SK-N-SH (cell line): ENCODE measurements around the gene ST6GALNAC2. TPM values are rescaled to one million over a fixed set of nuclear protein-coding genes. Genes with fewer than 3 reads are reported as not detected.

Experiments
- CTCF ChIA-PET: fragments of 300-600, 350-600 bp; formaldehyde crosslinking; extraction: SDS; loops from one replicate; lab custom pipeline; 2021; lab: Yijun Ruan, JAX
- POLR2A ChIA-PET: fragments of 350-600 bp; sonication (Branson Sonifier 250); formaldehyde crosslinking; extraction: SDS; loops from one replicate; lab custom pipeline; 2020; ENCODE audit warnings: antibody characterized with exemption, inconsistent platforms; lab: Yijun Ruan, JAX
- DNase-seq: peaks from one replicate; pipeline ENCODE4 v3.0.0; 2012
- H2AFZ ChIP-seq: fragments of 200-600 bp; sonication (generic); 2 replicates; pipeline ENCODE4 v1.8.1; 2016; ENCODE audit warnings: antibody characterized with exemption, mild to moderate bottlenecking, low read depth
- H3F3A ChIP-seq: fragments of 200-600 bp; sonication (generic); replicated peaks from 2 replicates; pipeline ENCODE3; 2016; ENCODE audit warnings: antibody characterized with exemption, mild to moderate bottlenecking; ENCODE audit not compliant: insufficient read depth
- H3K27ac ChIP-seq, 2 experiments: fragments of 200-500 bp in 1 of 2; fragments of 200-600 bp in 1 of 2; sonication (Bioruptor generic) in 1 of 2; sonication (generic), shearing (Covaris generic) in 1 of 2; 2 replicates each; pipeline versions ENCODE4 v1.5.1 to v1.6.1; 2014 to 2016; ENCODE audit warnings: low read depth in 2 of 2, inconsistent platforms in 1 of 2, low read length in 1 of 2, mild to moderate bottlenecking in 1 of 2, mixed read lengths in 1 of 2
- H3K27me3 ChIP-seq: fragments of 200-600 bp; sonication (generic), shearing (Covaris generic); 2 replicates; pipeline ENCODE4 v1.6.1; 2016; ENCODE audit warnings: mixed run types; ENCODE audit not compliant: insufficient read depth
- H3K36me3 ChIP-seq, 2 experiments: fragments of 200-500 bp in 1 of 2; fragments of 200-600 bp in 1 of 2; sonication (Bioruptor generic) in 1 of 2; sonication (generic) in 1 of 2; replicated peaks in 1 of 2; 2 replicates each; pipeline versions ENCODE3 to v1.5.1; 2014 to 2016; ENCODE audit warnings: low read length in 1 of 2, mild to moderate bottlenecking in 1 of 2; ENCODE audit not compliant: insufficient read depth in 2 of 2, control insufficient read depth in 1 of 2
- H3K4me1 ChIP-seq, 2 experiments: fragments of 200-500 bp in 1 of 2; fragments of 200-600 bp in 1 of 2; sonication (Bioruptor generic) in 1 of 2; sonication (generic), shearing (Covaris generic) in 1 of 2; 2 replicates each; pipeline versions ENCODE4 v1.5.1 to v1.6.1; 2014 to 2016; ENCODE audit warnings: low read depth in 1 of 2, low read length in 1 of 2, mixed run types in 1 of 2; ENCODE audit not compliant: insufficient read depth in 2 of 2, control insufficient read depth in 1 of 2
- H3K4me2 ChIP-seq: fragments of 200-600 bp; sonication (generic), shearing (Covaris generic); 2 replicates; pipeline ENCODE4 v1.6.1; 2017; ENCODE audit warnings: mixed run types
- H3K4me3 ChIP-seq, 2 experiments: fragments of 200-500 bp in 1 of 2; fragments of 200-600 bp in 1 of 2; sonication (Bioruptor generic) in 1 of 2; sonication (generic), shearing (Covaris generic) in 1 of 2; 2 replicates each; pipeline versions ENCODE4 v1.5.1 to v1.8.1; 2014 to 2016; ENCODE audit warnings: low read depth in 2 of 2, inconsistent platforms in 1 of 2, low read length in 1 of 2, mild to moderate bottlenecking in 1 of 2, mixed read lengths in 1 of 2, moderate library complexity in 1 of 2
- H3K79me2 ChIP-seq: fragments of 200-600 bp; sonication (generic); 2 replicates; pipeline ENCODE4 v1.8.1; 2017; ENCODE audit warnings: mild to moderate bottlenecking; ENCODE audit not compliant: insufficient read depth
- H3K9ac ChIP-seq: fragments of 200-600 bp; sonication (generic); 2 replicates; pipeline ENCODE4 v1.6.1; 2017; ENCODE audit warnings: mixed run types
- H3K9me2 ChIP-seq: fragments of 200-600 bp; sonication (generic); 2 replicates; pipeline ENCODE4 v1.6.1; 2017; ENCODE audit warnings: mixed run types
- H3K9me3 ChIP-seq: fragments of 200-600 bp; sonication (generic); 2 replicates; pipeline ENCODE4 v1.6.1; 2017; ENCODE audit warnings: mixed run types, mild to moderate bottlenecking, moderate library complexity
- H4K20me1 ChIP-seq: fragments of 200-600 bp; sonication (generic); 2 replicates; pipeline ENCODE4 v1.6.1; 2017; ENCODE audit warnings: mild to moderate bottlenecking, mixed run types; ENCODE audit not compliant: insufficient read depth
- ELF1 ChIP-seq: IDR thresholded peaks from 2 replicates; pipeline ENCODE4 v1.4.0; 2012
- EP300 ChIP-seq, 2 experiments: IDR thresholded peaks; 2 replicates each; pipeline versions ENCODE4 v1.4.0 to v1.6.1; 2012; ENCODE audit warnings: borderline replicate concordance in 1 of 2, low read depth in 1 of 2, low read length in 1 of 2
- FOSL2 ChIP-seq: IDR thresholded peaks from 2 replicates; pipeline ENCODE4 v1.4.0; 2012; ENCODE audit warnings: low read depth, mild to moderate bottlenecking, moderate library complexity, borderline replicate concordance
- FOXJ3 ChIP-seq: sonication (generic); formaldehyde crosslinking; IDR thresholded peaks from 2 replicates; pipeline ENCODE4 v1.5.1; 2020; ENCODE audit warnings: mild to moderate bottlenecking, missing genetic modification reagents
- GATA2 ChIP-seq: sonication (generic); formaldehyde crosslinking; IDR thresholded peaks from 2 replicates; pipeline ENCODE4 v1.5.0; 2020; ENCODE audit warnings: mild to moderate bottlenecking, missing genetic modification reagents
- POLR2AphosphoS5 ChIP-seq: IDR thresholded peaks from 2 replicates; pipeline ENCODE4 v1.6.1; 2012; ENCODE audit warnings: low read depth, low read length
- RAD21 ChIP-seq: IDR thresholded peaks from 2 replicates; pipeline ENCODE4 v1.6.1; 2012; ENCODE audit warnings: mild to moderate bottlenecking, low read length
- RCOR1 ChIP-seq: fragments of 150-350 bp; IDR thresholded peaks from 2 replicates; pipeline ENCODE4 v1.6.1; 2017; ENCODE audit warnings: antibody characterized with exemption, low read length
- RFX5 ChIP-seq: IDR thresholded peaks from 2 replicates; pipeline ENCODE4 v1.6.1; 2012; ENCODE audit warnings: mild to moderate bottlenecking, improper control_type of control experiment, low read length
- SIN3A ChIP-seq: IDR thresholded peaks from 2 replicates; pipeline ENCODE4 v1.6.1; 2012; ENCODE audit warnings: low read depth, mild to moderate bottlenecking, low read length, moderate library complexity, borderline replicate concordance
- SMC3 ChIP-seq: IDR thresholded peaks from 2 replicates; pipeline ENCODE4 v1.6.1; 2012; ENCODE audit warnings: low read depth, low read length, improper control_type of control experiment
- TCF12 ChIP-seq: IDR thresholded peaks from 2 replicates; pipeline ENCODE4 v1.4.0; 2012
- YY1 ChIP-seq: IDR thresholded peaks from 2 replicates; pipeline ENCODE4 v1.4.0; 2012; ENCODE audit warnings: low read depth, mild to moderate bottlenecking
- WGBS: methylation state at CpG from one replicate; pipeline ENCODE4 v1.1.6; 2017; ENCODE audit warnings: low lambda C conversion rate; 5-methylcytosine and 5-hydroxymethylcytosine counted together
- polyA plus RNA-seq, 3 experiments: library from polyadenylated mRNA; depleted of rRNA; stranded (reverse); fragments of >200 nt; gene quantifications; 2 replicates each; pipeline ENCODE4 v1.2.3, GENCODE V29; 2012
- TF ChIP-seq, protein P1 (sequence below): fragments of 200-600 bp; sonication (generic); IDR thresholded peaks from 2 replicates; pipeline ENCODE4 v1.6.1; 2017; ENCODE audit warnings: antibody characterized with exemption, mild to moderate bottlenecking, moderate library complexity
- TF ChIP-seq, protein P2 (sequence below): IDR thresholded peaks from 2 replicates; pipeline ENCODE4 v1.4.0; 2012; ENCODE audit warnings: low read depth, borderline replicate concordance
- TF ChIP-seq, protein P3 (sequence below): IDR thresholded peaks from 2 replicates; pipeline ENCODE4 v1.4.0; 2012; ENCODE audit warnings: low read depth
- TF ChIP-seq, protein P4 (sequence below): fragments of 150-350 bp; IDR thresholded peaks from 2 replicates; pipeline ENCODE4 v1.6.1; 2016; ENCODE audit warnings: mild to moderate bottlenecking, low read depth, low read length
- TF ChIP-seq, protein P5 (sequence below): IDR thresholded peaks from 2 replicates; pipeline ENCODE4; 2012

The ST6GALNAC2 gene
- 0.57 and 0.94 TPM in 2 replicates for polyA plus RNA-seq (2012; rRNA removed)
- 0.44 and 0.60 TPM in 2 replicates for polyA plus RNA-seq (2012; cell fraction: cytosol; rRNA removed)
- 0.49 and 1.7 TPM in 2 replicates for polyA plus RNA-seq (2012; cell fraction: nucleus; rRNA removed)

DNA sequence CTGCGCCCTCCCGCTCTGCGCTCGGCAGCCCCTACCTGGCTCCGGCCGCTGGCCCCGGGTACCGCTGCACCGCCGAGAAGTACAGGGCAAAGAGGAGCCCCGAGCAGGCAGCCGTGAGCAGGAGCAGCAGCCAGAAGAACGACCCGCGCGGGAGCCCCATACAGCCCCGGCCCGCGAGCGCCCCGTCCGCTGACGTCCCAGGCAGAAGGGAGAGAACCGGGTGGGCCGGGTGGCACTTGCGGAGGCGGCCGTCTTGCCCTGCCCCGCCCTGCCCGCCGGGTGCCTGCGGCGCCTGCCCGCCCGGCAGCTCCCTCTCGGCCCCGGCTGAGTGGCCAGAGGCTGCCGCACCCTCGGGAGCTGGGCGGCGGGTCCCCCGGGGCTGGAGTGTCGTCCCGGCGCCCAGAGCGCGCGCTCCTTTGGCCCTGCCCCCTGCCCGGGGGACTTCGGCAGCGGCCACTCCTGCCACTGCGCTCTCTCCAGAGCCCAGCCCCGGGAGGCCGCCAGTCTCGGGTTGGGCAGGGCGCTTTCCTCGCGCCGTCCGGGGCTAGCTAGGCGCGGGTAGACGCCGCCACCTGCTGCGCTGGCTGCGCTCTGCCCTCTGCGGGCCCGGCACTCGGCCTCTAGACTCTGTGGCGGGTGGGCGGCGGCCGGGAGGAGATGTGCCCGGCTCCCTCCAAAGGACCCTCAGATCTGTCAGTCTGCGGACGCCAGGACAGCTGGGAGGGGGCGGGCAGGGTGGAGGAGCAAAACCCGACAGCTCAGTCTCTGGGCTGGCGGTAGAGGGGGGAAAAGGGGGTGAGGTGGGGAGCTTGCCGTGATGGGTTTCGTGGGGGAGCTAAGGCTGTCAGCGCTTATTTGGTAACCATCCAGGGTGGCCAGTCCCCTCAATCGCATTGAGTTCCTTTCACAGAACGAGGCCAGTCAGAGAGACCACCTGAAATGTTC, at the start of gene ST6GALNAC2:
ST6GALNAC2 (minus strand) TSS at position 212 of the 945 bp plus-strand sequence; CDS start at position 160, 52 bp downstream.
- Histone ChIP-seq H3K27ac (no peak within 1 kb of the TSS), H3K9me2 (no peaks in the 10 kb centered on the region), H3K4me3 (peak within 1 kb of the TSS; percentile 46 to 57), H3K4me2 (peak within 1 kb of the TSS; percentile 82), H3K9me3 (no peaks in the 10 kb centered on the region), H3K79me2 (no peaks in the 10 kb centered on the region), H3K9ac (no peak within 1 kb of the TSS; the same call in 1 of the 2 replicates), H3K36me3 (no peaks in the 10 kb centered on the region), H3K4me1 (peaks cover 0 to 9% of the 10 kb centered on the region in 2 experiments; a peak in 1 of 4 replicates), H4K20me1 (no peaks in the 10 kb centered on the region), H2AFZ (peak within 1 kb of the TSS; percentile 75; the same call in 1 of the 2 replicates), H3F3A (no peaks in the 10 kb centered on the region), H3K27me3 (peaks cover 37% of the 10 kb centered on the region)
- POLR2A ChIA-PET, result interaction anchor here (1.2 kb wide), 1 partner anchor 19 kb away, joined by 4 read pairs; no protein-coding TSS in a partner anchor
- CTCF ChIA-PET, result interaction anchor here (0.6 to 4.8 kb wide), 23 partner anchors 9 to 127 kb away, joined by 3 to 40 read pairs (median 5); partner anchors contain the start of gene AANAT
- peak; percentile 94 for DNase-seq
- 7% methylated on average over 40 of the region's 84 CpGs for WGBS
- 0 out of 2 replicates have a peak, but pooled peaks have one; percentile 5 for TF ChIP-seq RCOR1
- TF ChIP-seq, protein P1, sequence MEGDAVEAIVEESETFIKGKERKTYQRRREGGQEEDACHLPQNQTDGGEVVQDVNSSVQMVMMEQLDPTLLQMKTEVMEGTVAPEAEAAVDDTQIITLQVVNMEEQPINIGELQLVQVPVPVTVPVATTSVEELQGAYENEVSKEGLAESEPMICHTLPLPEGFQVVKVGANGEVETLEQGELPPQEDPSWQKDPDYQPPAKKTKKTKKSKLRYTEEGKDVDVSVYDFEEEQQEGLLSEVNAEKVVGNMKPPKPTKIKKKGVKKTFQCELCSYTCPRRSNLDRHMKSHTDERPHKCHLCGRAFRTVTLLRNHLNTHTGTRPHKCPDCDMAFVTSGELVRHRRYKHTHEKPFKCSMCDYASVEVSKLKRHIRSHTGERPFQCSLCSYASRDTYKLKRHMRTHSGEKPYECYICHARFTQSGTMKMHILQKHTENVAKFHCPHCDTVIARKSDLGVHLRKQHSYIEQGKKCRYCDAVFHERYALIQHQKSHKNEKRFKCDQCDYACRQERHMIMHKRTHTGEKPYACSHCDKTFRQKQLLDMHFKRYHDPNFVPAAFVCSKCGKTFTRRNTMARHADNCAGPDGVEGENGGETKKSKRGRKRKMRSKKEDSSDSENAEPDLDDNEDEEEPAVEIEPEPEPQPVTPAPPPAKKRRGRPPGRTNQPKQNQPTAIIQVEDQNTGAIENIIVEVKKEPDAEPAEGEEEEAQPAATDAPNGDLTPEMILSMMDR, result peak; percentile 38
- TF ChIP-seq RAD21, result peak; percentile 65
- no peak for TF ChIP-seq GATA2
- TF ChIP-seq SMC3, result peak; percentile 45; the same call in 1 of the 2 replicates
- TF ChIP-seq, protein P2, sequence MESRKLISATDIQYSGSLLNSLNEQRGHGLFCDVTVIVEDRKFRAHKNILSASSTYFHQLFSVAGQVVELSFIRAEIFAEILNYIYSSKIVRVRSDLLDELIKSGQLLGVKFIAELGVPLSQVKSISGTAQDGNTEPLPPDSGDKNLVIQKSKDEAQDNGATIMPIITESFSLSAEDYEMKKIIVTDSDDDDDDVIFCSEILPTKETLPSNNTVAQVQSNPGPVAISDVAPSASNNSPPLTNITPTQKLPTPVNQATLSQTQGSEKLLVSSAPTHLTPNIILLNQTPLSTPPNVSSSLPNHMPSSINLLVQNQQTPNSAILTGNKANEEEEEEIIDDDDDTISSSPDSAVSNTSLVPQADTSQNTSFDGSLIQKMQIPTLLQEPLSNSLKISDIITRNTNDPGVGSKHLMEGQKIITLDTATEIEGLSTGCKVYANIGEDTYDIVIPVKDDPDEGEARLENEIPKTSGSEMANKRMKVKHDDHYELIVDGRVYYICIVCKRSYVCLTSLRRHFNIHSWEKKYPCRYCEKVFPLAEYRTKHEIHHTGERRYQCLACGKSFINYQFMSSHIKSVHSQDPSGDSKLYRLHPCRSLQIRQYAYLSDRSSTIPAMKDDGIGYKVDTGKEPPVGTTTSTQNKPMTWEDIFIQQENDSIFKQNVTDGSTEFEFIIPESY, result no peak
- TF ChIP-seq FOXJ3 (CRISPR knock-in tag), result no peak
- no peak for TF ChIP-seq EP300 (IDR thresholded peaks at IDR 0.05; ENCODE audit: borderline replicate concordance in 1 of 2, low read depth in 1 of 2, low read length in 1 of 2)

DNA sequence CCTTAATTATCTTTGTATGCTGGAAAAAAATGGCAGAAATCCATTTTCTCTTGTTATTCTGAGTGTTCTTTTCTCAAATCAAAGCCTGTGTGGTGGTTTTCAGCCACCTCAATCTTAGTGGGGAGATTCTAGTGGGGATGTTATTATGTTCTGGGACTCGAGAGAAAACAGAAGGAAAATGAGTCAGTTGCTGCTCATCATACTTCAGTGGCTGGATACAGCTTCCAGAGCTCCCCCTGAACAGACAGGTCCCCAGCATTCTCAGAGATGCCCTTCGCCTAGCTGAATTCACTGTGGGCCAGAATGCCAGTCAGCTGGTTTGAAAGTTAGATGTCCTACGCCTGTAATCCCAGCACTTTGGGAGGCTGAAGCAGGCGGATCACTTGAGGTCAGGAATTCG, 49.4 kb upstream of the ST6GALNAC2 start:
- ChIA-PET POLR2A (interaction anchor here (1.8 kb wide), 1 partner anchor 90 kb away, joined by 6 read pairs; no protein-coding TSS in a partner anchor), CTCF (interaction anchor here (0.7 to 5.5 kb wide), 8 partner anchors 9 to 190 kb away, joined by 3 to 55 read pairs (median 4); partner anchors contain the start of gene ST6GALNAC1)
- Histone ChIP-seq H4K20me1 (no peaks in the 10 kb centered on the region), H3K4me2 (peak overlapping the region; percentile 75), H3K27ac (peak overlapping the region; percentile 39 to 94; a peak in 3 of 4 replicates), H3F3A (peaks cover 17% of the 10 kb centered on the region), H3K4me1 (peaks cover 12 to 14% of the 10 kb centered on the region in 2 experiments), H3K36me3 (no peaks in the 10 kb centered on the region), H2AFZ (peak overlapping the region; percentile 7; the same call in 1 of the 2 replicates), H3K9me3 (no peaks in the 10 kb centered on the region), H3K9ac (peak overlapping the region; percentile 51; the same call in 1 of the 2 replicates), H3K27me3 (no peaks in the 10 kb centered on the region), H3K79me2 (no peaks in the 10 kb centered on the region), H3K4me3 (0 out of 4 replicates have a peak overlapping the region, but pooled peaks of 1 of the 2 experiments have one; percentile 1), H3K9me2 (no peaks in the 10 kb centered on the region)
- DNase-seq, result no peak
- 42% methylated on average over 5 of the region's 5 CpGs for WGBS
- TF ChIP-seq, protein P3, sequence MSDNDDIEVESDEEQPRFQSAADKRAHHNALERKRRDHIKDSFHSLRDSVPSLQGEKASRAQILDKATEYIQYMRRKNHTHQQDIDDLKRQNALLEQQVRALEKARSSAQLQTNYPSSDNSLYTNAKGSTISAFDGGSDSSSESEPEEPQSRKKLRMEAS, result 0 out of 2 replicates have a peak, but pooled peaks have one; percentile 20
- TF ChIP-seq RFX5, result no peak
- TF ChIP-seq ELF1, result no peak
- TF ChIP-seq POLR2AphosphoS5, result peak; percentile 27; the same call in 1 of the 2 replicates
- TF ChIP-seq, protein P4, sequence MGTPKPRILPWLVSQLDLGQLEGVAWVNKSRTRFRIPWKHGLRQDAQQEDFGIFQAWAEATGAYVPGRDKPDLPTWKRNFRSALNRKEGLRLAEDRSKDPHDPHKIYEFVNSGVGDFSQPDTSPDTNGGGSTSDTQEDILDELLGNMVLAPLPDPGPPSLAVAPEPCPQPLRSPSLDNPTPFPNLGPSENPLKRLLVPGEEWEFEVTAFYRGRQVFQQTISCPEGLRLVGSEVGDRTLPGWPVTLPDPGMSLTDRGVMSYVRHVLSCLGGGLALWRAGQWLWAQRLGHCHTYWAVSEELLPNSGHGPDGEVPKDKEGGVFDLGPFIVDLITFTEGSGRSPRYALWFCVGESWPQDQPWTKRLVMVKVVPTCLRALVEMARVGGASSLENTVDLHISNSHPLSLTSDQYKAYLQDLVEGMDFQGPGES, result no peak
- TF ChIP-seq YY1, result no peak
- no peak for TF ChIP-seq RCOR1
- TF ChIP-seq TCF12, result peak; percentile 88
- TF ChIP-seq SMC3, result no peak
- TF ChIP-seq, protein P5, sequence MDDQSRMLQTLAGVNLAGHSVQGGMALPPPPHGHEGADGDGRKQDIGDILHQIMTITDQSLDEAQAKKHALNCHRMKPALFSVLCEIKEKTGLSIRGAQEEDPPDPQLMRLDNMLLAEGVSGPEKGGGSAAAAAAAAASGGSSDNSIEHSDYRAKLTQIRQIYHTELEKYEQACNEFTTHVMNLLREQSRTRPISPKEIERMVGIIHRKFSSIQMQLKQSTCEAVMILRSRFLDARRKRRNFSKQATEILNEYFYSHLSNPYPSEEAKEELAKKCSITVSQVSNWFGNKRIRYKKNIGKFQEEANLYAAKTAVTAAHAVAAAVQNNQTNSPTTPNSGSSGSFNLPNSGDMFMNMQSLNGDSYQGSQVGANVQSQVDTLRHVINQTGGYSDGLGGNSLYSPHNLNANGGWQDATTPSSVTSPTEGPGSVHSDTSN, result peak; percentile 75
- peak; percentile 75; the same call in 1 of the 2 replicates for TF ChIP-seq FOSL2
- no peak for TF ChIP-seq SIN3A
